Smooth muscle cell (in vitro differentiated cells): ENCODE measurements around the gene ATG2A. TPM values are rescaled to one million over a fixed set of nuclear protein-coding genes. Genes with fewer than 3 reads are reported as not detected.
A peak's percentile ranks its signal among the peaks of the same experiment; 100 is the strongest.

Source experiments
- DNase-seq: peaks from one replicate; lab custom pipeline; 2025; ENCODE audit not compliant: unreplicated experiment; lab: John Stamatoyannopoulos, UW
- H2AFZ ChIP-seq: fragments of 200-600 bp; sonication (generic); 2 replicates; pipeline ENCODE4 v1.6.0; 2016; ENCODE audit warnings: antibody characterized with exemption, low read depth, mild to moderate bottlenecking
- H3F3A ChIP-seq: fragments of 200-600 bp; sonication (generic); 2 replicates; pipeline ENCODE4 v1.6.0; 2017; ENCODE audit warnings: antibody characterized with exemption, low read depth
- H3K27ac ChIP-seq: fragments of 200-600 bp; sonication (generic); 2 replicates; pipeline ENCODE4 v1.5.1; 2016; ENCODE audit warnings: low read depth, mild to moderate bottlenecking
- H3K27me3 ChIP-seq: fragments of 200-600 bp; sonication (generic); 2 replicates; pipeline ENCODE4 v1.6.1; 2016; ENCODE audit warnings: low read depth, mild to moderate bottlenecking
- H3K36me3 ChIP-seq: fragments of 200-600 bp; sonication (generic); 2 replicates; pipeline ENCODE4 v1.5.1; 2016; ENCODE audit warnings: low read depth
- H3K4me1 ChIP-seq: fragments of 200-600 bp; sonication (generic); 2 replicates; pipeline ENCODE4 v1.5.1; 2016; ENCODE audit warnings: low read depth
- H3K4me2 ChIP-seq: fragments of 200-600 bp; sonication (generic); 2 replicates; pipeline ENCODE4 v1.6.0; 2016; ENCODE audit warnings: mild to moderate bottlenecking
- H3K4me3 ChIP-seq: fragments of 200-600 bp; sonication (generic); 2 replicates; pipeline ENCODE4 v1.5.1; 2016; ENCODE audit warnings: mild to moderate bottlenecking
- H3K79me2 ChIP-seq: fragments of 200-600 bp; sonication (generic); 2 replicates; pipeline ENCODE4 v1.6.0; 2016; ENCODE audit warnings: low read depth, mild to moderate bottlenecking
- H3K9ac ChIP-seq: fragments of 200-600 bp; sonication (generic); 2 replicates; pipeline ENCODE4 v1.6.0; 2016; ENCODE audit warnings: low read depth
- H3K9me3 ChIP-seq: fragments of 200-600 bp; sonication (generic); replicated peaks from 2 replicates; pipeline ENCODE4 v1.5.1; 2016; ENCODE audit warnings: low read depth
- H4K20me1 ChIP-seq: fragments of 200-600 bp; sonication (generic); 2 replicates; pipeline ENCODE4 v1.6.0; 2016; ENCODE audit warnings: low read depth
- WGBS: methylation state at CpG from one replicate; pipeline ENCODE4 v1.1.7; 2016; ENCODE audit warnings: low lambda C conversion rate; 5-methylcytosine and 5-hydroxymethylcytosine counted together
- polyA plus RNA-seq: library from polyadenylated mRNA; unstranded; fragments of >200 nt; fragmentation: Nextera tagmentation; extraction: Ambion mirVana; gene quantifications from 2 replicates; pipeline ENCODE4 v1.2.1, GENCODE V29; 2016
- total RNA-seq: library from RNA; depleted of rRNA; stranded (reverse); fragments of >200 nt; gene quantifications from 2 replicates; pipeline ENCODE4 v1.2.3, GENCODE V29; 2014
- TF ChIP-seq, protein P1 (sequence below): fragments of 200-600 bp; sonication (generic); IDR thresholded peaks from 2 replicates; pipeline ENCODE4 v1.5.1; 2017; ENCODE audit warnings: borderline replicate concordance, mild to moderate bottlenecking, antibody characterized with exemption; ENCODE audit not compliant: insufficient read depth, poor library complexity, severe bottlenecking

Gene ATG2A
- total and polyA plus RNA-seq, 2 experiments from 2014 or later, result 4.9 to 6.2 TPM

DNA sequence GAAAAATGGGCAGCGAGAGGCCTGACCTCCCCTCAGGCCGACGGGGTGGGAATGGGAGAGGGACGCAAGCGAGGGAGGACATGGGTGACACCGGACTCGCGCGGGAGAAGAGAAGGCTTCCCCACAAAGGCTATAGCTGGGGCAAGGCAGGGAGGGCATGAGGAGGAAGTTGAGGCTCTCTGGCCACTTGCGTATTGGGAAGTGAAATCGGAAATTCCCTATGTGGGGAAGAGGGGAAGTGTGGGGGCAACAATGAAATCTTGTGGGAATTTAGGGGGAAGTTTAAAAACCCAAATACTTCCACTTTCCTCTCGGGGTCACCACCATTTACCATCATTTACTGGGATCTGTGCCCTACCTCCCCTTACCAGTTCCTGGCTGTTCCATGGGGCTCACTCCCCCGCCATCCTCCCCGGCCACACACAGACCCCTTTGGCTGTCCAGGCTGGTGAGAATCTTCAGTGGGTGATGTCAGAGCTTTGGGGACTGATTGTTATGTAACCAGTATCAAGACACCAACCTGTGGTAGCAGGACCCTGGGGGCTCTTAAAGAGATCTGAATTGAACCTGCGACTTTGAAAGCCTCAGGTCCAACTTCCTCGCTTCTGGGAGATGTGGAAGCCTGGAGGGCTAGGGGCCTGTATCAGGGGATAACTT is 37.6 kb downstream of the ATG2A start:
- Histone ChIP-seq H2AFZ (peak overlapping the region; percentile 63), H3K4me1 (peaks cover 16% of the 10 kb centered on the region), H3K79me2 (peaks cover 39% of the 10 kb centered on the region), H3K27ac (peak overlapping the region; percentile 68), H3K27me3 (no peaks in the 10 kb centered on the region), H3K36me3 (no peaks in the 10 kb centered on the region), H4K20me1 (peaks cover 35% of the 10 kb centered on the region), H3F3A (no peaks in the 10 kb centered on the region), H3K4me3 (peak overlapping the region; percentile 57), H3K4me2 (peak overlapping the region; percentile 88), H3K9ac (peak overlapping the region; percentile 77), H3K9me3 (no peaks in the 10 kb centered on the region)
- WGBS, result 32% methylated on average over 16 of the region's 16 CpGs
- DNase-seq, result no peak
- TF ChIP-seq, protein P1, sequence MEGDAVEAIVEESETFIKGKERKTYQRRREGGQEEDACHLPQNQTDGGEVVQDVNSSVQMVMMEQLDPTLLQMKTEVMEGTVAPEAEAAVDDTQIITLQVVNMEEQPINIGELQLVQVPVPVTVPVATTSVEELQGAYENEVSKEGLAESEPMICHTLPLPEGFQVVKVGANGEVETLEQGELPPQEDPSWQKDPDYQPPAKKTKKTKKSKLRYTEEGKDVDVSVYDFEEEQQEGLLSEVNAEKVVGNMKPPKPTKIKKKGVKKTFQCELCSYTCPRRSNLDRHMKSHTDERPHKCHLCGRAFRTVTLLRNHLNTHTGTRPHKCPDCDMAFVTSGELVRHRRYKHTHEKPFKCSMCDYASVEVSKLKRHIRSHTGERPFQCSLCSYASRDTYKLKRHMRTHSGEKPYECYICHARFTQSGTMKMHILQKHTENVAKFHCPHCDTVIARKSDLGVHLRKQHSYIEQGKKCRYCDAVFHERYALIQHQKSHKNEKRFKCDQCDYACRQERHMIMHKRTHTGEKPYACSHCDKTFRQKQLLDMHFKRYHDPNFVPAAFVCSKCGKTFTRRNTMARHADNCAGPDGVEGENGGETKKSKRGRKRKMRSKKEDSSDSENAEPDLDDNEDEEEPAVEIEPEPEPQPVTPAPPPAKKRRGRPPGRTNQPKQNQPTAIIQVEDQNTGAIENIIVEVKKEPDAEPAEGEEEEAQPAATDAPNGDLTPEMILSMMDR, result no peak

DNA sequence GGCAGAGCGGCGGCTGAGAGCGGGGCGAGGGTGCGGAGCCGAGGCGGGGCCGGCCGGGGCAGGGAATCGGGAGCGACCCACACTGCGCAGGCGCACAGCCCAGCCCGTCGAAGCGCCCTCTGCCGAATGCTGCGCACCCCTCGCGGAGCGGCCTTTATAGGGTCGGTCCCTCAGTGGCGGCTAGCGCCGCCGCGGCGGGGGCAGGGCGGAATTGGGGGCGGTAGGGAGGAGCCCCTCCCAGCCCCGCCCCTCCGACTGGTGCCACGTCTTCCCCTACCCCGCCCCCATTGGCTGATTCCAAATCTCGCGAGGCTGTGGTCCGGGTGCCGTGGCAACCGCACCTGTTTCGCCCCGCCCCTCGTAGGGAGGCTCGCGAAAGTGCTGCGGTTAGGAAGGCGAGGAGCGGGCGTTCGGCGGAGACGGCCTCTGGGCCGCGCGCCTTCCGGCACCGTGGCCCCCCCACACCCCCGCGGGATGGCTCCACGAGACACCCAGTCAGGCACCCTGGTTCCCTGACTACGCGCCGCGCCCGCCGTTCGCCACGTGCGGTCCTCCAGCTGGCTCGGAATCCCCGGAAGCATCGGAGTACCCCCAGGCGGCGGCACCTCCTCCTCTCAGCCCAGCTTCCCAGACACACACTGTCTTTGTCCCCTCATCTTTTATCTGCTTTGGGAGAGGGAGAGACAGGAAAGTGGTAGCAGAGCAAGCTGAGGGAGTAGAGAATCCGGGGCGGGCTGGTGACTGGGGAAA is 38.3 kb downstream of the ATG2A start, which contains the start of gene EHD1:
Gene EHD1 (minus strand): TSS at position 128 of the 750 bp plus-strand sequence. CDS start 157 bp downstream, outside the sequence.
- no peaks in the 10 kb centered on the region for H3K27me3 ChIP-seq
- peak within 1 kb of the TSS; percentile 99 for H3K4me2 ChIP-seq
- WGBS, result under 1% methylated on average over 54 of the region's 75 CpGs
- no peaks in the 10 kb centered on the region for H3K9me3 ChIP-seq
- no peaks in the 10 kb centered on the region for H3K36me3 ChIP-seq
- peak; percentile 97 for DNase-seq
- no peaks in the 10 kb centered on the region for H3F3A ChIP-seq
- peaks cover 44% of the 10 kb centered on the region for H3K79me2 ChIP-seq
- TF ChIP-seq, protein P1, result peak; percentile 34
- peak within 1 kb of the TSS; percentile 70 for H3K27ac ChIP-seq
- H3K9ac ChIP-seq, result peak within 1 kb of the TSS; percentile 85
- peak within 1 kb of the TSS; percentile 83 for H3K4me3 ChIP-seq
- H2AFZ ChIP-seq, result peak within 1 kb of the TSS; percentile 63
- peaks cover 16% of the 10 kb centered on the region for H3K4me1 ChIP-seq
- H4K20me1 ChIP-seq, result peaks cover 38% of the 10 kb centered on the region

GRCh38 chr11:64878223-64878493 is 38.9 kb downstream of the ATG2A start:
- peak overlapping the region; percentile 99 for H3K4me2 ChIP-seq

More at GRCh38 chr11:64878223-64878493, 38.9 kb downstream of the ATG2A start:
- Histone ChIP-seq H3K4me1 (peaks cover 16% of the 10 kb centered on the region), H2AFZ (no peak overlapping the region), H3K9ac (peak overlapping the region; percentile 85), H3K27me3 (no peaks in the 10 kb centered on the region), H3K27ac (peak overlapping the region; percentile 70), H3K36me3 (no peaks in the 10 kb centered on the region), H3F3A (no peaks in the 10 kb centered on the region), H3K79me2 (peaks cover 49% of the 10 kb centered on the region), H3K9me3 (no peaks in the 10 kb centered on the region), H4K20me1 (peaks cover 41% of the 10 kb centered on the region), H3K4me3 (peak overlapping the region; percentile 83)
- DNase-seq, result no peak
- TF ChIP-seq, protein P1, result no peak
- under 1% methylated on average over 21 of the region's 21 CpGs for WGBS
